Karpas-422 (cell line): ENCODE data around the gene ECE1. TPM values are rescaled to one million over a fixed set of nuclear protein-coding genes. Genes with fewer than 3 reads are reported as not detected.

ENCODE experiments used
- DNase-seq: peaks from one replicate; pipeline ENCODE4 v3.0.0-alpha.2; 2015
- H2AFZ ChIP-seq: fragments of 200-600 bp; sonication (generic); 2 replicates; pipeline ENCODE4 v1.6.1; 2014; ENCODE audit warnings: antibody characterized with exemption, low read length, mixed read lengths
- H3K27ac ChIP-seq: fragments of 200-600 bp; sonication (generic); 2 replicates; pipeline ENCODE4 v1.5.1; 2014; ENCODE audit warnings: mild to moderate bottlenecking, low read length, moderate library complexity
- H3K27me3 ChIP-seq: fragments of 200-600 bp; sonication (generic); 2 replicates; pipeline ENCODE4 v1.6.1; 2014; ENCODE audit warnings: low read length, mixed read lengths
- H3K36me3 ChIP-seq: fragments of 200-600 bp; sonication (generic); 2 replicates; pipeline ENCODE4 v1.6.1; 2014; ENCODE audit warnings: low read length, mixed read lengths; ENCODE audit not compliant: insufficient read depth
- H3K4me1 ChIP-seq: fragments of 200-600 bp; sonication (generic); 2 replicates; pipeline ENCODE4 v1.6.1; 2014; ENCODE audit warnings: mild to moderate bottlenecking, low read length, mixed read lengths
- H3K4me2 ChIP-seq: fragments of 200-600 bp; sonication (generic); 2 replicates; pipeline ENCODE4 v1.6.1; 2014; ENCODE audit warnings: low read length, low read depth, mild to moderate bottlenecking; ENCODE audit not compliant: poor library complexity, severe bottlenecking
- H3K4me3 ChIP-seq: fragments of 200-600 bp; sonication (generic); 2 replicates; pipeline ENCODE4 v1.5.1; 2014; ENCODE audit warnings: mild to moderate bottlenecking, antibody characterized with exemption, low read length, mixed read lengths
- H3K79me2 ChIP-seq: fragments of 200-600 bp; sonication (generic); 2 replicates; pipeline ENCODE4 v1.6.1; 2014; ENCODE audit warnings: mild to moderate bottlenecking, low read length, mixed read lengths
- H3K9ac ChIP-seq: fragments of 200-600 bp; sonication (generic); 2 replicates; pipeline ENCODE4 v1.6.0; 2014; ENCODE audit warnings: low read length
- H3K9me2 ChIP-seq: fragments of 200-600 bp; sonication (generic), shearing (Covaris generic); replicated peaks from 2 replicates; pipeline ENCODE4 v1.6.0; 2014; ENCODE audit warnings: mild to moderate bottlenecking, low read length, moderate library complexity; ENCODE audit not compliant: insufficient read depth
- H3K9me3 ChIP-seq: fragments of 300-700, 200-600 bp; sonication (generic); 2 replicates; pipeline ENCODE4 v1.6.1; 2014; ENCODE audit warnings: low read length, mixed read lengths
- H4K20me1 ChIP-seq: fragments of 200-600 bp; sonication (generic); 2 replicates; pipeline ENCODE4 v1.6.1; 2014; ENCODE audit warnings: mild to moderate bottlenecking, antibody characterized with exemption, low read length, low read depth; ENCODE audit not compliant: insufficient read depth
- total RNA-seq: library from RNA; depleted of rRNA; stranded (reverse); fragments of >200 nt; shearing (Covaris generic); gene quantifications from 2 replicates; pipeline ENCODE4 v1.2.3, GENCODE V29; 2014; ENCODE audit warnings: low replicate concordance

The ECE1 gene
- total RNA-seq, 1 experiment from 2014 or later: 59.9 TPM

DNA sequence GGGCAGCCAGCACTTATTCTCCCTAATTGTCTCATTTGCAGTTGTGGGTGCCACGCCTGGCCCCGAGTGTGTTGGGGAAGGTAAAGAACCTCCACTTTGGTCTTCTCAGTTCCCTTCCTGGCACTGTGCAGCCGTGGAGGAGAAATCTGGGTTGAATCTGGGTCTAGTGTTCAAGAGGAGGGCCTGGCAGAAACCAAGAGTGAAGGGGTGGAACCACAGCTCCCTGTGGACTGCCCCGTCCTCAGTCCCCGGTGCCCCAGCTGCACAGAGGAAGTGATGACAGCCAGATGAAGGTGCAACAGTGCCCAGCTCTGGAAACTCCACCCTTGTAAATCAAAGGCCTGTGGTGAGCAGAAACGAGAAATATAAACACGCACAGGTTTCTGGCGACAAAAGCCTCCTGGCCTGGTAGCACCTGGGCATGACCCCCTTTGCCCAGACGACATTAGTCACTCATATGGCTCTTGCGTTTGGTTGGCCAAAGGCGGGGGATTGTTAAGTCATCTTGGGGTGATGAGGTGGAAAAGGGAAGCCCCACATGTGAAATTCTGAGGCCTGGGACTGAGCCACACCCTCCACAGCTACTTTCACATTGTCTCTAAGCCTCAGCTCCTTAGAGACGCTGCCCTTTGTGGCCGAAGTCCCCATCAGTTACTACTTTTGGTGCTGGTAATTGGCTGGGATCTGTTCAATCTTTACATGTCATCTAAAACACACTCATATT, 4.2 kb upstream of the ECE1 start:
- peak overlapping the region; percentile 71 for H3K4me3 ChIP-seq
- H3K9me3 ChIP-seq: no peaks in the 10 kb centered on the region
- H3K36me3 ChIP-seq: no peaks in the 10 kb centered on the region
- DNase-seq: peak; percentile 95
- peak overlapping the region; percentile 91 for H3K4me2 ChIP-seq
- peak overlapping the region; percentile 85 for H3K9ac ChIP-seq
- no peak overlapping the region for H2AFZ ChIP-seq
- H3K4me1 ChIP-seq: peaks cover 95% of the 10 kb centered on the region
- H4K20me1 ChIP-seq: no peaks in the 10 kb centered on the region; the same call in 1 of the 2 replicates
- peak overlapping the region; percentile 98 for H3K27ac ChIP-seq
- H3K79me2 ChIP-seq: peaks cover 46% of the 10 kb centered on the region
- no peaks in the 10 kb centered on the region for H3K27me3 ChIP-seq
- no peaks in the 10 kb centered on the region for H3K9me2 ChIP-seq

GRCh38 chr1:21293537-21294265, 3.4 kb upstream of the ECE1 start:
- peak overlapping the region; percentile 85 for H3K9ac ChIP-seq
- H3K9me2 ChIP-seq: no peaks in the 10 kb centered on the region
- no peaks in the 10 kb centered on the region for H3K36me3 ChIP-seq
- H4K20me1 ChIP-seq: no peaks in the 10 kb centered on the region; the same call in 1 of the 2 replicates
- H3K9me3 ChIP-seq: no peaks in the 10 kb centered on the region
- peak; percentile 87 for DNase-seq
- H3K27me3 ChIP-seq: no peaks in the 10 kb centered on the region
- peaks cover 95% of the 10 kb centered on the region for H3K4me1 ChIP-seq
- H3K79me2 ChIP-seq: peaks cover 46% of the 10 kb centered on the region
- peak overlapping the region; percentile 91 for H3K4me2 ChIP-seq
- peak overlapping the region; percentile 98 for H3K27ac ChIP-seq
- no peak overlapping the region for H2AFZ ChIP-seq
- H3K4me3 ChIP-seq: peak overlapping the region; percentile 71

- peak overlapping the region; percentile 91 for H3K4me2 ChIP-seq
Observed at GRCh38 chr1:21292984-21293536, 2.8 kb upstream of the ECE1 start.

DNA sequence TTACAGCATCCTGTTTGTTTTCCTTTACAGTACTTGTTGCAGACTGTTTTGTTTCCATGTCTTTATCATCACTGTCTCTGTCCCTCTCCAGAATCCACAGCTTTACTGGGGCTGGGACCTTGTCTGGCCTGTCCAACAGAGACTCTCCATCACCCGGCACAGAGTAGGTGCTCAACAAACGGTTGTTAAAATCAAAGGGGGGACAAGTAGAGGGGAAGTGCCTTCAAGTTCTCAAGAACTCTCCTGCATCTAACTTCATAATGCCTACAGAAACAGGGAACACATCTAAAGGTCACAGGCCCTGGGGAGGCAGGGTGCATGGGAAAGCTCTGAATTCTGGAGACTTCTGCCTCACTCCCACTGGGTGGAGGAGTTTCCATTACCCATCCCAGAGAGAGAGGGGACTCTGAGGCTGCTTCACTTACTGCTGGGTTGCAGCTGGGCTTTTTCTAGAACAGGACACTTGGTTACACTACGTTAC, 2.3 kb upstream of the ECE1 start:
- H3K27me3 ChIP-seq: no peaks in the 10 kb centered on the region
- H3K9me3 ChIP-seq: no peaks in the 10 kb centered on the region
- peak overlapping the region; percentile 71 for H3K4me3 ChIP-seq
- no peaks in the 10 kb centered on the region for H3K9me2 ChIP-seq
- peaks cover 94% of the 10 kb centered on the region for H3K4me1 ChIP-seq
- peaks cover 48% of the 10 kb centered on the region for H3K79me2 ChIP-seq
- peak overlapping the region; percentile 85 for H3K9ac ChIP-seq
- DNase-seq: no peak
- peak overlapping the region; percentile 98 for H3K27ac ChIP-seq
- no peaks in the 10 kb centered on the region for H3K36me3 ChIP-seq
- no peak overlapping the region for H2AFZ ChIP-seq
- no peaks in the 10 kb centered on the region; the same call in 1 of the 2 replicates for H4K20me1 ChIP-seq
- peak overlapping the region; percentile 91 for H3K4me2 ChIP-seq

More at GRCh38 chr1:21292984-21293536, 2.8 kb upstream of the ECE1 start:
- no peaks in the 10 kb centered on the region; the same call in 1 of the 2 replicates for H4K20me1 ChIP-seq
- peak overlapping the region; percentile 85 for H3K9ac ChIP-seq
- peak overlapping the region; percentile 98 for H3K27ac ChIP-seq
- no peaks in the 10 kb centered on the region for H3K36me3 ChIP-seq
- no peaks in the 10 kb centered on the region for H3K9me3 ChIP-seq
- H2AFZ ChIP-seq: no peak overlapping the region
- peak; percentile 95 for DNase-seq
- peak overlapping the region; percentile 71 for H3K4me3 ChIP-seq
- no peaks in the 10 kb centered on the region for H3K27me3 ChIP-seq
- no peaks in the 10 kb centered on the region for H3K9me2 ChIP-seq
- H3K79me2 ChIP-seq: peaks cover 46% of the 10 kb centered on the region
- H3K4me1 ChIP-seq: peaks cover 95% of the 10 kb centered on the region

GRCh38 chr1:21291964-21292363, 1.7 kb upstream of the ECE1 start:
- no peaks in the 10 kb centered on the region; the same call in 1 of the 2 replicates for H3K36me3 ChIP-seq
- H3K9me3 ChIP-seq: no peaks in the 10 kb centered on the region
- no peak overlapping the region for H2AFZ ChIP-seq
- peaks cover 90% of the 10 kb centered on the region for H3K4me1 ChIP-seq
- H3K4me3 ChIP-seq: peak overlapping the region; percentile 71; the same call in 1 of the 2 replicates
- no peaks in the 10 kb centered on the region for H3K9me2 ChIP-seq
- peak overlapping the region; percentile 85 for H3K9ac ChIP-seq
- H4K20me1 ChIP-seq: no peaks in the 10 kb centered on the region; the same call in 1 of the 2 replicates
- DNase-seq: no peak
- H3K79me2 ChIP-seq: peaks cover 45% of the 10 kb centered on the region
- peak overlapping the region; percentile 91 for H3K4me2 ChIP-seq
- H3K27me3 ChIP-seq: no peaks in the 10 kb centered on the region
- H3K27ac ChIP-seq: peak overlapping the region; percentile 98

GRCh38 chr1:21291184-21291583, 921 bp upstream of the ECE1 start:
- H3K9me3 ChIP-seq: no peaks in the 10 kb centered on the region
- H3K9ac ChIP-seq: peak overlapping the region; percentile 73
- no peaks in the 10 kb centered on the region for H3K27me3 ChIP-seq
- H3K79me2 ChIP-seq: peaks cover 43% of the 10 kb centered on the region
- peak; percentile 54 for DNase-seq
- H3K4me2 ChIP-seq: peak overlapping the region; percentile 78
- no peak overlapping the region for H2AFZ ChIP-seq
- H3K27ac ChIP-seq: peak overlapping the region; percentile 98
- peak overlapping the region; percentile 68 for H3K4me3 ChIP-seq
- no peaks in the 10 kb centered on the region; the same call in 1 of the 2 replicates for H3K36me3 ChIP-seq
- no peaks in the 10 kb centered on the region for H3K9me2 ChIP-seq
- H3K4me1 ChIP-seq: peaks cover 83% of the 10 kb centered on the region
- no peaks in the 10 kb centered on the region; the same call in 1 of the 2 replicates for H4K20me1 ChIP-seq

- H3K4me3 ChIP-seq: peak overlapping the region; percentile 68
Observed at GRCh38 chr1:21290546-21290944, 282 bp upstream of the ECE1 start.

More at GRCh38 chr1:21290546-21290944, 282 bp upstream of the ECE1 start:
- peak overlapping the region; percentile 73 for H3K9ac ChIP-seq
- peak overlapping the region; percentile 78 for H3K4me2 ChIP-seq
- no peaks in the 10 kb centered on the region for H3K9me3 ChIP-seq
- H4K20me1 ChIP-seq: no peaks in the 10 kb centered on the region; the same call in 1 of the 2 replicates
- H3K36me3 ChIP-seq: no peaks in the 10 kb centered on the region; the same call in 1 of the 2 replicates
- peak overlapping the region; percentile 98 for H3K27ac ChIP-seq
- peaks cover 79% of the 10 kb centered on the region for H3K4me1 ChIP-seq
- peaks cover 45% of the 10 kb centered on the region for H3K79me2 ChIP-seq
- no peaks in the 10 kb centered on the region for H3K27me3 ChIP-seq
- H2AFZ ChIP-seq: no peak overlapping the region
- H3K9me2 ChIP-seq: no peaks in the 10 kb centered on the region
- peak; percentile 93 for DNase-seq
